Suprapubic skin (tissue), 3 donors: ENCODE measurements around the gene MARCHF5.

Experiments used
- CTCF ChIP-seq, 2 donors: fragments of 200-600 bp in 1 of 2; fragments of 450-650 bp in 1 of 2; sonication (generic) in 1 of 2; IDR thresholded peaks; one replicate each; pipeline ENCODE4 v1.5.1; 2016 to 2019; ENCODE audit warnings: antibody characterized with exemption in 2 of 2, mild to moderate bottlenecking in 1 of 2, moderate library complexity in 1 of 2
- POLR2AphosphoS5 ChIP-seq, 3 donors: sonication (generic); formaldehyde crosslinking; IDR thresholded peaks; one replicate each; pipeline ENCODE4 v1.6.1; 2017; ENCODE audit warnings: antibody characterized with exemption in 3 of 3

DNA sequence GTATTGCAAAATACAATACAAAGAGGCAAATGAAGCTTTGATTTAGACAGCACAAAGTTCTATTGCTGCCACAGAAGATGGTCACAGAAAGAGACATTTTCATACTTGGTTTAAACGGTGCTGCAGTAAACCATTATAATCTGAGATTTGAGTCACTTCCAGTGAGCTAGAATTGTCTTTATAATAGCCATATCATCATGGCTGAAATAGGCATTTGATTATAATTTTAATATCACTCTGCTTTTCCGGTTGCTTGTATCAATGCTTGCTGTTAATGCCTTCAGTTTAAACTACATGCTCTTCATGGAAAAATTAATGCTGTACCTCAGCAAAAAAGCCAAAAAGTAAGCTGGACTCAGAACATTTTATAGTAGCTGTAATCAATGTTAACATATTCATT is 48.6 kb upstream of the MARCHF5 start:
- TF ChIP-seq CTCF (IDR thresholded peaks at IDR 0.05) (no peak), POLR2AphosphoS5 (IDR thresholded peaks at IDR 0.05) (no peak)
